Measurements from ENCODE around the gene SLC26A5.

DNA sequence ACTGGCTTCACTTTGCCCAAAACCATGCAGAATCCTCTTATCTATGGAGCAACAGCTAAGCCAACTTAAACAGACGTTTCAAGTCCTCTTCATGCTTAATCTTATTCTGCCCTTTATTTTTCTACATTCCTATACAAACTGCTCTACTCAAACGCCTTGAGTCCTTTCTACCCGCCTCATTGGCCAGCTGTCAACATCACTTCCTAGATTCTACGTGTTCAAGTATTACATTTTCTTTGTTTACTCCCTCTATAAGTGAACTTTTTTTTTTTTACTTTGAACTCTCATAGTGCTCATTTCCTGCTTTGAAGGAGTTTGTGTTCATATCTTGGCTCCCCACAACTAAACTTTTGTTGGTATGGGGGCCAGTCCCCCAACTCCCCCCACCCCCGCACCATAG, 28.9 kb upstream of the SLC26A5 start:
- TF ChIP-seq GATA2 (IDR thresholded peaks at IDR 0.05; ENCODE audit: low read depth, low read length) (no peak), GATA3 (IDR thresholded peaks at IDR 0.05; ENCODE audit: low read depth, low read length) (no peak)

All from SH-SY5Y (cell line).